ENCODE measurements around the gene ACD. TPM values are rescaled to one million over a fixed set of nuclear protein-coding genes. Genes with fewer than 3 reads are reported as not detected.
"Not testable (repeated sequence)": the region's sequence is repeated elsewhere in the genome, so short reads cannot be mapped to it uniquely, and the experiment has no call there.

The ACD gene
- total RNA-seq, 2 donors from 2014 or later: 11.4 to 33.6 TPM

DNA sequence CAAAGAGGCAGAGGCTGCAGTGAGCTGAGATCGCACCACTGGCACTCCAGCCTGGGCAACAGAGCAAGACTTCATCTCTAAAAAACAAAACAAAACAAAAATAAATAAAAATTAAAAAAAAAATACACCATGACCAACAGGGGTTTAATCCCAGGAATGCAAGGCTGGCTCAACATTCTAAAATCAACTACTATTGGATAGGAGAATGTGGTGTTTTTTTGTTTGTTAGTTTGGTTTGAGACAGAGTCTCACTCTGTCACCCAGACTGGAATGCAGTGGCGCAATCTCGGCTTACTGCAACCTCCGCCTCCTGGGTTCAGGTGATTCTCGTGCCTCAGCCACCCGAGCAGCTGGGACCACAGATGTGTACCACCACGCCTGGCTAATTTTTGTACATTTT lies 39.2 kb upstream of the ACD start:
- no peak for TF ChIP-seq POLR2A (IDR thresholded peaks at IDR 0.05)
- TF ChIP-seq, protein P1, sequence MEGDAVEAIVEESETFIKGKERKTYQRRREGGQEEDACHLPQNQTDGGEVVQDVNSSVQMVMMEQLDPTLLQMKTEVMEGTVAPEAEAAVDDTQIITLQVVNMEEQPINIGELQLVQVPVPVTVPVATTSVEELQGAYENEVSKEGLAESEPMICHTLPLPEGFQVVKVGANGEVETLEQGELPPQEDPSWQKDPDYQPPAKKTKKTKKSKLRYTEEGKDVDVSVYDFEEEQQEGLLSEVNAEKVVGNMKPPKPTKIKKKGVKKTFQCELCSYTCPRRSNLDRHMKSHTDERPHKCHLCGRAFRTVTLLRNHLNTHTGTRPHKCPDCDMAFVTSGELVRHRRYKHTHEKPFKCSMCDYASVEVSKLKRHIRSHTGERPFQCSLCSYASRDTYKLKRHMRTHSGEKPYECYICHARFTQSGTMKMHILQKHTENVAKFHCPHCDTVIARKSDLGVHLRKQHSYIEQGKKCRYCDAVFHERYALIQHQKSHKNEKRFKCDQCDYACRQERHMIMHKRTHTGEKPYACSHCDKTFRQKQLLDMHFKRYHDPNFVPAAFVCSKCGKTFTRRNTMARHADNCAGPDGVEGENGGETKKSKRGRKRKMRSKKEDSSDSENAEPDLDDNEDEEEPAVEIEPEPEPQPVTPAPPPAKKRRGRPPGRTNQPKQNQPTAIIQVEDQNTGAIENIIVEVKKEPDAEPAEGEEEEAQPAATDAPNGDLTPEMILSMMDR (IDR thresholded peaks at IDR 0.05): no peak
- no peaks in the 10 kb centered on the region for H3K9me3 ChIP-seq
- WGBS, 2 donors: 96 to 98% methylated on average over 5 to 7 of the region's 7 CpGs
- intact Hi-C loops (cut with DNase I): no loop called here
- peaks cover 1% of the 10 kb centered on the region for H3K4me1 ChIP-seq
- no peak overlapping the region for H3K4me3 ChIP-seq
- no peak for DNase-seq
- no peak for ATAC-seq
- no peak overlapping the region for H3K27ac ChIP-seq
- H3K36me3 ChIP-seq (replicated peaks in 1 of 2; ENCODE audit: insufficient read depth in 1 of 2, low read depth in 2 of 2): no peaks in the 10 kb centered on the region
- H3K27me3 ChIP-seq: no peaks in the 10 kb centered on the region

DNA sequence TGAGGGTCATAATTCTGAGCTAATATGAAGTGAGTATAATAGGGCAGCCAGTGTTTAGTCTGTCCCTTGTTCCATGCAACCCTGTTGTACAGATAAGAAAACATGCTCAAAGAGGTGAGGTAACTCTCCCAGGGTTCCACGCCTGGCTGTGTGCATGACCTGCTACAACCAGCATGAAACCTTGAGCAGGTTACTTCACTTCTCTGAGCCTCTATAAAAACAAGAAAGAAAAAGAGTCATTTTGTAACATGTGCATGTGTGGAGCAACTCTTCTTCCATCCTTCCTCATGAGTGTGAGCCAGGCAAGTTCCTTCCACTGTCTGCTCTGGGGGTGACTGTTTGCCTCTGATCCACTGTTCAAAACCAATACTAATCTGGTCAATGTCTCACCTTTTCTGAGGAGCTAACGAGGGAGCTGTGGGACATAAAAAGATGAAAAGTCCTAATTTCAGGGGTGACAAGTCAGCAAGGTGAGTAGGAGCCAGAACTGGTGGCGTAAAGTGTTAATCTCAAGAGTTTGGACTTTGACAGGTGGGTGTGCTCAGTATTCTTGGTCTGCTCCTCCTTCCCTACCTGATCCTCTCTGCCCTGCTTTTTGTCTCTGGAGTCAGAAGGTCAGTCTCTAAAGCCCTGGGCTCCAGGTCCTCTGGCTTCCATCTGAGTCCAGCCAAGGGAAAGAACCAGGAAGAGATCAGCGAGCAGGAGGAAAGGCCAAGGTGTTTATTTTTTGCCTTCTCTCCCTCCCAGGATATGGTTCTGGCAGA lies 37.5 kb upstream of the ACD start:
- TF ChIP-seq, protein P1 (IDR thresholded peaks at IDR 0.05): no peak
- TF ChIP-seq POLR2A (IDR thresholded peaks at IDR 0.05): no peak
- 63 to 80% methylated on average over 4 of the region's 4 CpGs for WGBS, 2 donors
- H3K9me3 ChIP-seq: no peaks in the 10 kb centered on the region
- DNase-seq (no peak), ATAC-seq (no peak)
- intact Hi-C loops (cut with DNase I): no loop called here
- H3K27me3 ChIP-seq: no peaks in the 10 kb centered on the region
- H3K4me1 ChIP-seq: no peaks in the 10 kb centered on the region
- no peak overlapping the region for H3K4me3 ChIP-seq
- no peaks in the 10 kb centered on the region for H3K36me3 ChIP-seq (replicated peaks in 1 of 2; ENCODE audit: insufficient read depth in 1 of 2, low read depth in 2 of 2)
- H3K27ac ChIP-seq: no peak overlapping the region

DNA sequence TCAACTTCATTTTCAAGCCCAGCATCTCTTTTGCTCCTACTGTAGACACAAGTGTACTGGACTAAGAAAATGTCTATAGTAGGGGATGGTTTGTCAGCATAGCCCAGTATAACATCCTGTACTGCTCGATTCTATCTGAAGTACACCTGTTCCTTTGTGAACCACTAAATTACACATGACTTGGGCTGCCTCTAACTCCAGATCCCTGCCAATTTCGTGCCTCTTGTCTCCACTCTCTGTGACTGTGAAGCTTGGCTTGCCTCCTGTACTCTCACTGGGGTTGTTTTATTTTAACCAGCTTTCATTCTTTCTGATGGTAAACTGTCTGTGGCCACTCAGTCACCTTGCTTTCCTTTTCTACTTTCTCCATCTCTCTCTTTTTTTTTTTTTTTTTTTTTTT lies 34.6 kb upstream of the ACD start:
- intact Hi-C loops (cut with DNase I): no loop called here
- WGBS, 2 donors: 66 to 78% methylated on average over 2 of the region's 2 CpGs
- no peaks in the 10 kb centered on the region for H3K27me3 ChIP-seq
- TF ChIP-seq, protein P1 (IDR thresholded peaks at IDR 0.05): no peak
- TF ChIP-seq POLR2A (IDR thresholded peaks at IDR 0.05): no peak
- ATAC-seq (no peak), DNase-seq (no peak)
- no peaks in the 10 kb centered on the region for H3K36me3 ChIP-seq (replicated peaks in 1 of 2; ENCODE audit: insufficient read depth in 1 of 2, low read depth in 2 of 2)
- no peaks in the 10 kb centered on the region for H3K4me1 ChIP-seq
- H3K4me3 ChIP-seq: no peak overlapping the region
- H3K9me3 ChIP-seq: no peaks in the 10 kb centered on the region
- H3K27ac ChIP-seq: no peak overlapping the region

DNA sequence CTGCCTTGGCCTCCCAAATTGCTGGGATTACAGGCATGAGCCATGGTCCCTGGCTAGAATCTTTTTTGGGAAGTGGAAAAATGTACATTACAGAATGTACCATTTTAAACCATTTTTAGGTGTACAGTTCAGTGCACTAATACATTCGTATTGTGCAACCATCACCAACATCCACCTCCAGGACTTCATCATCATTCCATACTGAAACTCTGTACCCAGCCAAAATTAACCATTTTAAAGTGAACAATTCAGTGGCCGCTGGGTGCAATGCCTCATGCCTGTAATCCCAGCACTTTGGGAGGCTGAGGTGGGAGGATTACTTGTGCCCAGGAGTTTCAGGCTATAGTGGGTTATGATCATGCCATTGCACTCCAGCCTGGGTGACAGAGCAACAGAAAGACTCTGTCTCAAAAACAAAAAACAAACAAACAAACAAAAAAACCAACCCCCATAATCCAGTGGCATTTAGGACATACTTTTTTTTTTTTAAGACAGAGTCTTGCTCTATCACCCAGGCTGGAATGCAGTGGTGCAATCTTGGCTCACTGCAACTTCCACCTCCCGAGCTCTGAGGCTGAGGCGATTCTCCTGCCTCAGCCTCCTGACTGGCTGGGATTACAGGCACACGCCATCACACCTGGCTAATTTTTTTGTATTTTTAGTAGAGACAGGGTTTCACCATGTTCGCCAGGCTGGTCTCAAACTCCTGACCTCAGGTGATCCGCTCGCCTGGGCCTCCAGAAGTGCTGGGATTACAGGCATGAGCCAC lies 33.6 kb upstream of the ACD start:
- 90 to 92% methylated on average over 8 of the region's 8 CpGs for WGBS, 2 donors

DNA sequence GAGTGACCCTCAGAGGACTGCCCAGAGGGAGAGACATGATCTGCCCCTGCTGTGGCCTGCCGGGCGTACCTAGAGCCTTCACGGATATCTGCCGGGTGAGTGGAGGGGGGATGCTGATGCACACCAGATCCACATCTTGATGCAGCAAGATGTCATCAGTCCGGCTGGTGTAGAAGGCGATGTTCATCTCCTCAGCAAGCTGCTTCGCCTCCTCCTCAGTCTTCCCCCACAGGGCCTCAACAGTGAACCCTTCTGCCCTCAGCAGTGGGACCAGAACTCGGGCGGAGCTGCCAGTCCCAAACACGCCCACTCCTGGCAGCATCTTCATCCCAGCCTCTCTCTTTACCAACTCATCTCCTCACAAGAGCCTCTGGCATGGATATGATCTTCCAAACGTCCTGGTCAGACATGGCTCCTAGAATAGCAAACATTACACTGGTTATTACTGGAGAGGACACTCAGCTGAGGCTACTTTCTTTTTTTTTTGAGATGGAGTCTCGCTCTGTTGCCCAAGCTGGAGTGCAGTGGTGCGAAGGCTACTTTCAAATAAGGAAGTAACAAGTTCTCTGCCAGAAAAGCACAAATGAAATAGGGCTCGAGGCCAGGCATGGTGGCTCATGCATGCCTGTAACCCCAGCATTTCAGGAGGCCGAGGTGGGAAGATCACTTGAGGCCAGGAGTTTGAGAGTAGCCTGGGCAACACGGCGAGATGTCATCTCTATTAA lies 25.5 kb upstream of the ACD start:
- Histone ChIP-seq H3K4me1 (no peaks in the 10 kb centered on the region), H3K36me3 (replicated peaks in 1 of 2; ENCODE audit: insufficient read depth in 1 of 2, low read depth in 2 of 2) (peaks cover 0 to 5% of the 10 kb centered on the region in 2 donors), H3K9me3 (no peaks in the 10 kb centered on the region), H3K27ac (no peak overlapping the region), H3K4me3 (no peak overlapping the region), H3K27me3 (no peaks in the 10 kb centered on the region)
- ATAC-seq (no peak), DNase-seq (no peak)
- 80 to 90% methylated on average over 9 to 17 of the region's 17 CpGs for whole genome bisulfite sequencing, 2 donors
- TF ChIP-seq POLR2A (IDR thresholded peaks at IDR 0.05): no peak
- TF ChIP-seq, protein P1 (IDR thresholded peaks at IDR 0.05): no peak
- intact Hi-C loops (cut with DNase I): no loop called here

More for the DNA sequence above, 33.6 kb upstream of the ACD start:
- intact Hi-C loops (cut with DNase I); H3K36me3 ChIP-seq (replicated peaks in 1 of 2; ENCODE audit: insufficient read depth in 1 of 2, low read depth in 2 of 2); H3K27me3 ChIP-seq; ATAC-seq; H3K4me3 ChIP-seq; H3K9me3 ChIP-seq; H3K4me1 ChIP-seq; DNase-seq; H3K27ac ChIP-seq: not testable (repeated sequence)

All from body of pancreas (tissue), 4 donors.